Cardiac septum (tissue), 1 donor: ENCODE results near the gene PUS10. TPM values are rescaled to one million over a fixed set of nuclear protein-coding genes. Genes with fewer than 3 reads are reported as not detected.

Experiments used
- total RNA-seq: library from RNA; stranded (reverse); fragmentation: NEBNext Ultra II Directional; extraction: Animal tissue kit (Norgen Biotek cat#: 25700); gene quantifications from one replicate; pipeline ENCODE4 v1.2.1, GENCODE V29; 2021
- donor health status: DM: no; HTN: no; CAD: no.

PUS10 gene
- total RNA-seq, 1 donor from 2014 or later: 3.3 TPM

Other genes with a start within 250 kb of the PUS10 start
- gene REL, start 136.7 kb downstream of the PUS10 start, total RNA-seq: 5.7 TPM
- 24.0 TPM for gene PEX13, start 535 bp downstream of the PUS10 start, total RNA-seq
- gene SANBR, start 47.6 kb upstream of the PUS10 start, total RNA-seq: 9.6 TPM
- gene C2orf74, start 143.9 kb upstream of the PUS10 start, total RNA-seq: 31.7 TPM